Activated CD4-positive, CD25-positive, alpha-beta regulatory T cell (primary cell): ENCODE results near the gene DCUN1D1.

Experiments used
- DNase-seq, 4 experiments: peaks; one replicate each; lab custom pipeline; 2025; lab: John Stamatoyannopoulos, UW

DCUN1D1 gene

DNA sequence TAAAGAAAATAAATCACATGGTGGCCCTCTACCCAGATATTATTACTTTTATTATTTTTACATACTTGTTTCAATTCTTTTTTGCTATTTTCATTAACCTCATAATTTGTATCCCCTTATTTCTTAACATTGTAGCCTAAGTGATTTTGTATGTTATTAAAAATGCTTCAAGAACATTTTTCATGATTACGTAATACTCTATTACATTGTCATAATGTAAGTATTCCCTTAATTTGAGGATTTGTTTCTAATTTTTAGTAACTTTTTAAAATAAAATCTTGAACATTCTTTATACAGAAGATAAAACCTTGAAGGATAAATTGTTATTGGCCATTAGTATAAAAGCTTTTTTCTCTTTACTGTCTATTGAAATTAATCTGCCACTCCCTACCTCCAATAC lies 89.0 kb downstream of the DCUN1D1 start:
- DNase-seq: no peak

DNA sequence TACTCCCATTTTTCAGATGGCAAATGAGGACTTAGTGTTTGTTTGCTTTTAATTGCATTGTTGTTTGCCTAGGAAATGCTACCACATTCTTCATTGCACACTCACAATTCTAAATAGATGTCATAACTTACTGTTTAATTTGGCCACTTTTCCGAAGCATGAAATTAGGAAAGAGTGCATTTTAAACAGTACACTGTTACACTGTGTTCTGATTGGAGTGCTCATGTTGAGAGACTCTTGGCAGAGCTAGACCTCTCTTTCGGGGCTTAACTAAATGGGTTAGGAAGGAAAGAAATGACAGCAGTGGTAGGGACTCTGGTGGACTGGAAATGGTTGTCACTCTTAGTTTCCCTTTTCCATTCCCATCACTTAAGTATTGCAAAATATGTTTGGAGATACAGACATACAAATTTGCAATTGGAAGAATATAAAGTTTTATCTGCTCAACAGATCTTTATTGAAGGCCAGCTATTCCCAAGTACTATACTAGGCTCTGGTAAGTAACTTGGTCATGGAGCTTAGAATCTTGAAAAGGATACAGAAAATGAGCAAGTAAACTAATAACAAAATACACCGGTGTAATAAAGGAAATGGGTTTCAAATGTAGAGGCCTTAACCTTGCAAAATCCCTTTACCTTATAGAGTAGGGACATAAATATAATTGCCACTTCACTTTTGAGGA lies 90.2 kb downstream of the DCUN1D1 start:
- DNase-seq: no peak
